HG03432 (cell line): ENCODE measurements around the gene AP1G2.
"Not testable (repeated sequence)": the region's sequence is repeated elsewhere in the genome, so short reads cannot be mapped to it uniquely, and the experiment has no call there.

Experiments
- ATAC-seq: cut with Tn5 transposase; IDR thresholded peaks from one replicate; pipeline ENCODE4 v1.9.1; 2021; ENCODE audit warnings: mild to moderate bottlenecking, moderate library complexity; ENCODE audit not compliant: unreplicated experiment

Gene AP1G2

GRCh38 chr14:23600322-23600707 lies 32.7 kb upstream of the AP1G2 start:
- ATAC-seq, result no peak

DNA sequence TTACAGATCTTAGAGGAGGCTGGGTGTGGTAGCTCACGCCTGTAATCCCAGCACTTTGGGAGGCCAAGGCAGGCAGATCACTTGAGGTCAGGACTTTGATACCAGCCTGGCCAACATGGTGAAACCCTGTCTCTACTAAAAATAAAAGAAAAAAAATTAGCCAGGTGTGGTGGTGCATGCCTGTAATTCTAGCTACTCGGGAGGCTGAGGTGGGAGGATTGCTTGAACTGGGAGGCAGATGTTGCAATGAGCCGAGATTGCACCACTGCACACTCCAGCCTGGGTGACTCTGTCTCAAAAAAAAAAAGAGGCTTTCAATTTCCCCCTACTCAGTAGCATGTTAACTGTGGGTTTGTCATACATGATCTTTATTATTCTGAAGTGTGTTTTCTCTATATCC lies 26.6 kb upstream of the AP1G2 start:
- not testable (repeated sequence) for ATAC-seq

GRCh38 chr14:23590198-23590597 lies 22.6 kb upstream of the AP1G2 start:
- no peak for ATAC-seq

- ATAC-seq, result no peak
Observed at GRCh38 chr14:23589606-23590005, 22.0 kb upstream of the AP1G2 start.

- ATAC-seq, result peak; percentile 98
Observed at GRCh38 chr14:23588884-23589598, 21.4 kb upstream of the AP1G2 start.

- not testable (repeated sequence) for ATAC-seq
Observed at GRCh38 chr14:23584527-23585203, 17.1 kb upstream of the AP1G2 start.

GRCh38 chr14:23583761-23584526 lies 16.4 kb upstream of the AP1G2 start:
- not testable (repeated sequence) for ATAC-seq

- no peak for ATAC-seq
Observed at GRCh38 chr14:23582906-23583760, 15.5 kb upstream of the AP1G2 start.

GRCh38 chr14:23580948-23581281 lies 13.3 kb upstream of the AP1G2 start:
- no peak for ATAC-seq

DNA sequence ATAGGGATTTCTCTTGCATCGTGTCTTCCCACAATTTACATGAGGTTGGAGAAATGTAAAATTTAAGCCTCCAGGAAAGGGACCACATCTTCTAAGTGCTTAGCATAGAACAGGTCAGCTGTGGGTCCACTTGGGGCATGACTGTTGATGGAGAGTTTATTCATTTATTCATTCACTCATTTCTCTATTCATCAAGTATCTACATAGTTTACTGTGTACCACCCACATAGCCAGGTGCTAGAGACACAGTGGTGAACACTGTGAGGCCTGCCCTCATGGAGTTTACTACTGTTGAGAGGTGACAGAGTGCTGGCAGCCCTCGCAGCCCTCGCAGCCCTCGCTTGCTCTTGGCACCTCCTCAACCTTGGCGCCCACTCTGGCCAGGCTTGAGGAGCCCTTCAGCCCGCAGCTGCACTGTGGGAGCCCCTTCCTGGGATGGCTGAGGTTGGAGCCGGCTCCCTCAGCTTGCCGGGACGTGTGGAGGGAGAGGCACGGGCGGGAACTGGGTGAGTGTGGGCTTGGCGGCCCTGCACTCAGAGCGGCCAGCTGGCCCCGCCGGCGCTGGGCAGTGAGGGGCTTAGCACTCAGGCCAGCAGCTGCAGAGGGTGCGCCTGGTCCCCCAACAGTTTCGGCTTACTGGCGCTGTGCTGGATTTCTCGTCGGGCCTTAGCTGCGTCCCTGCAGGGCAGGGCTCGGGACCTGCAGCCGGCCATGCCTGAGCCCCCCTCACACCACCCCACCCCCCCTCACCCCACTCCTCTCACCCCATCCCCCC lies 12.7 kb upstream of the AP1G2 start:
- no peak for ATAC-seq

- ATAC-seq, result no peak
Observed at GRCh38 chr14:23579739-23580138, 12.1 kb upstream of the AP1G2 start.

DNA sequence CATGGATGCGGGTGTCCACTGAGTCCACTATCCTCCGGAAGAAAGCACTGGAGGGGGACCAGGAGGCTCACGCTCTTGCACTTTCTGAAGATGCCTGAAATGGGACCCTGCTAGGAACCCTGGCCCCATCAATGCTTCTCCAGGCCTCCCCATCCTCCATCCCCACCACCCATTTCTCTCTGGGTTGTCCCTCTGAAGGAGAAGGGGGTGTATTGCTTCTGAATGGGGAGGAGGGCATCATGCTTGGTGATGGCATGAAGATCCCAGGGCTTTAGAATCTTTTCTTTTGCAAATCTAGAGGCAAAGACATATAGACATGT lies 11.7 kb upstream of the AP1G2 start:
- no peak for ATAC-seq

GRCh38 chr14:23578560-23579310 lies 11.1 kb upstream of the AP1G2 start, which contains the start of gene JPH4:
Gene JPH4, minus strand, starts transcription at chr14:23578790. Its CDS starts 1,337 bp downstream, at chr14:23577453.
- no peak for ATAC-seq

- no peak for ATAC-seq
Observed at GRCh38 chr14:23577710-23578392, 10.3 kb upstream of the AP1G2 start.

GRCh38 chr14:23577004-23577681 lies 9.6 kb upstream of the AP1G2 start:
- no peak for ATAC-seq

DNA sequence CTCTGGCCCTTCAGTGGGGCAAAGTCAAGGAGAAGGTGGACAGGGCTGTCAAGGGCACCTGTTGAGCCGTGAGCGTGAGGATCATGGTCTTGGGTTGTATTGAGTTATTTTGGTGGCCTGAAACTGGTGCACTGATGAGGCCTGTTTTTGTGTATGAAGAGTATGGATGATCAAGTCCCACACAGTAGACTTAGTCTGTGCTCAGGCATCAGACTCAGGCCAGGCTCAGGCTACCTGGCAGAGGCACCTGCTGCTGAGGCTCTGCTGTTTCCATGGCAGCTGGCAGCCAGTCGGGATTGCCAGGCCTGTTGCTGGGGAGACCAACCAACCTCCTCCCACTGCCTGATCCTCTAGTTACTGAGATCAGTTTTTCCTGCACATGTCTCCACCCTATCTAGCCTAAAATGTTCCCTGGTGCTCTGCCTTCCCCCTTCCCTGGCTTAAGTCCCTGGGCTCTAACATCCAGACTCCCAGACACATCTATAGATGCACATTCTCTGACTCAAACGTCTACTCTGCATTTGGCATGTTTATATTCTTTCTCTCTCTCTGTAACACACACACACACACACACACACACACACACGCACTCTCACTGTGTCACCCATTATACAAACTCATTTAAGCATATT lies 5.9 kb upstream of the AP1G2 start:
- no peak for ATAC-seq

DNA sequence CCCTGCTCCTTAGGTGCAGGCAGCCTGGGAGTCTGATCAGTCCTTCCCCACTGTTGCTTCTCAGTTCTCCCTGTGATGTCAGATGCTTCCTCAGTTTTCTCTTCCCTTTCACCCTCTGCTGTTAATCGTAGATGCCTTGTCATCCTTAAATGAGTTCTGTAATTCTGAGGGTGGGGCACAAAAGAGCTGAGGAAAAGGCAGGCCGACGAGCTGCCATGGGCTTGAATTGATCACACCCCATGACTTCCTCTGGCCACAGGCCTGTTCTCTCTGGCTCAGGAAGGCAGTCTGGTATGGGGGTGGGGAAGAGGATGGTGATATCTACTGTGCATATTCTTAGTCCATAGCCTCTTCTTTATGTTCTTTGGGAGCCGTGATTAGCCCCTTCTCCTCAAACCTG lies 5.2 kb upstream of the AP1G2 start:
- ATAC-seq, result no peak

GRCh38 chr14:23572524-23572828 lies 4.9 kb upstream of the AP1G2 start:
- ATAC-seq, result no peak
